K562 (cell line): ENCODE measurements around the gene OCEL1. TPM values are rescaled to one million over a fixed set of nuclear protein-coding genes. Genes with fewer than 3 reads are reported as not detected.

ENCODE experiments used
- ATAC-seq: fragments of 200-7000 bp; cut with Tn5 transposase; 3 replicates; pipeline ENCODE4 v1.9.1; 2020; ENCODE audit warnings: moderate library complexity
- BruUV-seq: library from RNA; stranded (reverse); fragments of 400-500 nt; replicated peaks from 2 replicates; lab custom pipeline; 2021; lab: Mats Ljungman, UMichigan
- CTCF ChIA-PET: fragments of 300-600 bp; formaldehyde crosslinking; extraction: SDS; loops from one replicate; lab custom pipeline; 2021; ENCODE audit warnings: low intra/inter-chr PET ratio; lab: Yijun Ruan, JAX
- POLR2A ChIA-PET: fragments of 300-600, 350-650 bp; sonication (Branson Sonifier 250); formaldehyde crosslinking; extraction: SDS; loops from one replicate; lab custom pipeline; 2021; ENCODE audit warnings: antibody characterized with exemption, inconsistent platforms; lab: Yijun Ruan, JAX
- DNase-seq, 4 experiments: peaks; one replicate each; pipeline versions ENCODE4 v3.0.0 to v3.0.0-alpha.2; 2011 to 2018; ENCODE audit warnings: low spot score in 3 of 4, mixed read lengths in 3 of 4; ENCODE audit errors: extremely low read depth in 1 of 4
- FAIRE-seq: peaks from 2 replicates; lab custom pipeline; 2011; peaks lifted over from hg19 to GRCh38; lab: Jason Lieb, UNC
- H2AFZ ChIP-seq: 2 replicates; pipeline ENCODE4 v1.6.0; 2011; ENCODE audit warnings: low read depth, low read length, control low read depth, inconsistent platforms
- H3K27ac ChIP-seq: fragments of 200-600 bp; 3 replicates; pipeline ENCODE4 v1.8.0; 2011; ENCODE audit warnings: low read depth, mild to moderate bottlenecking, control low read depth, inconsistent platforms, low read length, moderate library complexity, mixed read lengths; ENCODE audit errors: extremely low read depth
- H3K27me3 ChIP-seq, 2 experiments: fragments of 300-600 bp in 1 of 2; 2 replicates in 1 of 2; 3 replicates in 1 of 2; pipeline versions ENCODE4 v1.6.0 to v1.8.0; 2011; ENCODE audit warnings: inconsistent platforms in 2 of 2, low read length in 2 of 2, mild to moderate bottlenecking in 1 of 2, mixed read lengths in 1 of 2, moderate library complexity in 1 of 2; ENCODE audit not compliant: control insufficient read depth in 2 of 2, insufficient read depth in 2 of 2
- H3K36me3 ChIP-seq: fragments of 300-600 bp; 3 replicates; pipeline ENCODE4 v1.8.0; 2011; ENCODE audit warnings: mild to moderate bottlenecking, low read length, inconsistent platforms; ENCODE audit not compliant: control insufficient read depth, insufficient read depth
- H3K4me1 ChIP-seq, 2 experiments: fragments of 200-600 bp in 1 of 2; replicated peaks in 1 of 2; 2 replicates in 1 of 2; 3 replicates in 1 of 2; pipeline versions ENCODE4 v1.5.1 to v1.8.0; 2011; ENCODE audit warnings: inconsistent platforms in 2 of 2, low read length in 2 of 2, mild to moderate bottlenecking in 1 of 2, mixed read lengths in 1 of 2, moderate library complexity in 1 of 2; ENCODE audit not compliant: control insufficient read depth in 2 of 2, insufficient read depth in 2 of 2
- H3K4me2 ChIP-seq: 2 replicates; pipeline ENCODE4 v1.6.1; 2011; ENCODE audit warnings: low read length, control low read depth, inconsistent platforms, mixed read lengths; ENCODE audit not compliant: insufficient read depth
- H3K4me3 ChIP-seq: fragments of 200-600 bp; sonication (generic), shearing (Covaris generic); 2 replicates; pipeline ENCODE4 v1.5.1; 2016; ENCODE audit warnings: control low read depth, inconsistent platforms
- H3K79me2 ChIP-seq: fragments of 200-600 bp; 3 replicates; pipeline ENCODE4 v1.8.0; 2011; ENCODE audit warnings: low read length, inconsistent platforms; ENCODE audit not compliant: control insufficient read depth, insufficient read depth
- H3K9ac ChIP-seq, 2 experiments: 2 replicates each; pipeline versions ENCODE4 v1.6.0 to v1.6.1; 2011; ENCODE audit warnings: low read depth in 2 of 2, low read length in 2 of 2, control low read depth in 1 of 2, inconsistent platforms in 1 of 2, mild to moderate bottlenecking in 1 of 2, mixed read lengths in 1 of 2; ENCODE audit not compliant: insufficient read depth in 1 of 2
- H3K9me1 ChIP-seq: one replicate; pipeline ENCODE4 v1.6.0; 2011; ENCODE audit warnings: inconsistent platforms, mild to moderate bottlenecking, low read length, moderate library complexity; ENCODE audit not compliant: control insufficient read depth, insufficient read depth
- H3K9me3 ChIP-seq: replicated peaks from 2 replicates; pipeline ENCODE4 v1.5.1; 2011; ENCODE audit warnings: low read depth, low read length, inconsistent platforms; ENCODE audit not compliant: control insufficient read depth, insufficient read depth
- H4K20me1 ChIP-seq: replicated peaks from 2 replicates; pipeline ENCODE4 v1.6.1; 2011; ENCODE audit warnings: low read length, inconsistent platforms, mixed read lengths; ENCODE audit not compliant: control insufficient read depth, insufficient read depth
- MEIS2 ChIP-seq: fragments of 450-650 bp; IDR thresholded peaks from 2 replicates; pipeline ENCODE4 v1.6.1; 2014; ENCODE audit warnings: mild to moderate bottlenecking; ENCODE audit not compliant: partially characterized antibody
- MNT ChIP-seq, 2 experiments: fragments of 450-650 bp; conservative IDR thresholded peaks; 2 replicates each; pipeline ENCODE4 v1.6.1; 2017; ENCODE audit warnings: mild to moderate bottlenecking in 2 of 2, moderate library complexity in 2 of 2
- PBX2 ChIP-seq, 2 experiments: IDR thresholded peaks in 1 of 2; conservative IDR thresholded peaks in 1 of 2; 2 replicates each; pipeline ENCODE4 v1.6.1; 2016; ENCODE audit warnings: low read depth in 2 of 2, mild to moderate bottlenecking in 1 of 2, missing compliant biosample characterization in 1 of 2, missing genetic modification characterization in 1 of 2, moderate library complexity in 1 of 2
- PKNOX1 ChIP-seq: fragments of 450-650 bp; IDR thresholded peaks from 2 replicates; pipeline ENCODE4 v1.6.1; 2016
- SMARCB1 ChIP-seq: IDR thresholded peaks from 2 replicates; pipeline ENCODE4 v1.6.1; 2011; ENCODE audit warnings: improper control_type of control experiment, low read depth; ENCODE audit not compliant: insufficient read length
- VEZF1 ChIP-seq: fragments of 200-800 bp; sonication (Bioruptor generic); IDR thresholded peaks from 2 replicates; pipeline ENCODE4 v1.6.1; 2017; ENCODE audit warnings: missing genetic modification characterization, missing compliant biosample characterization
- ZNF384 ChIP-seq: IDR thresholded peaks from 2 replicates; pipeline ENCODE4 v1.6.1; 2012; ENCODE audit warnings: low read depth, low read length, improper control_type of control experiment
- WGBS: fragments of 100-300 bp; shearing (Covaris generic); methylation state at CpG from one replicate; pipeline ENCODE4 v1.1.6; 2016; ENCODE audit warnings: low coverage, mixed read lengths; ENCODE audit not compliant: insufficient coverage; ENCODE audit errors: missing lambda C conversion rate; 5-methylcytosine and 5-hydroxymethylcytosine counted together
- in situ Hi-C: fragments of 300-500 bp; cut with MboI; formaldehyde crosslinking; loops from 4 replicates; pipeline ENCODE4 v1.15.0; 2018; ENCODE audit warnings: inconsistent platforms, mixed read lengths
- intact Hi-C: fragments of 100-400 bp; cut with micrococcal nuclease; formaldehyde crosslinking; loops from 2 replicates; pipeline ENCODE4 v1.14.2; 2022
- polyA plus RNA-seq, 8 experiments: library from polyadenylated mRNA; depleted of rRNA in 4 of 8; stranded (reverse) in 5 of 8; unstranded in 3 of 8; fragments of >200 nt; fragmentation: Nextera tagmentation in 2 of 8; fragmentation: Illumina TruSeq in 1 of 8; extraction: Ambion mirVana in 2 of 8; extraction: Trizol in 1 of 8; gene quantifications; 2 replicates each; pipeline versions ENCODE4 v1.2.1 to v1.2.3, GENCODE V29; 2011 to 2014; ENCODE audit warnings: inconsistent platforms in 1 of 8, missing spikeins in 1 of 8
- total RNA-seq, 7 experiments: library from RNA; depleted of rRNA in 6 of 7; stranded (reverse); fragments of >200 nt in 6 of 7; fragmentation: Illumina TruSeq in 2 of 7; extraction: Trizol in 2 of 7; gene quantifications; 2 replicates each; pipeline versions ENCODE4 v1.2.1 to v1.2.3, GENCODE V29; 2011 to 2021; ENCODE audit warnings: low replicate concordance in 1 of 7

The OCEL1 gene
- total and polyA plus RNA-seq, 9 of the 15 experiments (the other 6 are each of a cell fraction or from before 2014, with no cell fraction given), result 8.0 to 38.0 (median 12.4) TPM

- DNase-seq (peak in 1 of 4 experiments; percentile 12), FAIRE-seq (no peak), ATAC-seq (no peak; the same call in 2 of the 3 replicates)
- Histone ChIP-seq H3K36me3 (peaks cover 44% of the 10 kb centered on the region; the same call in 2 of the 3 replicates), H3K9me3 (no peaks in the 10 kb centered on the region), H3K27ac (no peak overlapping the region), H2AFZ (no peak overlapping the region), H4K20me1 (no peaks in the 10 kb centered on the region), H3K4me1 (peaks cover 0 to 5% of the 10 kb centered on the region in 2 experiments; a peak in 2 of 5 replicates), H3K9me1 (no peaks in the 10 kb centered on the region), H3K27me3 (no peaks in the 10 kb centered on the region), H3K79me2 (no peaks in the 10 kb centered on the region), H3K4me2 (no peak overlapping the region), H3K9ac (no peak overlapping the region), H3K4me3 (no peak overlapping the region)
- 63% methylated on average over 11 of the region's 11 CpGs for WGBS
- ChIA-PET CTCF (no interaction called here), POLR2A (interaction anchor here (0.6 to 2.1 kb wide), 6 partner anchors 9 to 511 kb away, joined by 3 to 4 read pairs (median 4); partner anchors contain the start of gene USE1)
- in situ Hi-C loops (no loop called here), intact Hi-C loops (no loop called here)
- peak; percentile 82 for TF ChIP-seq MEIS2
- TF ChIP-seq VEZF1 (CRISPR knock-in tag), result peak; percentile 33; the same call in 1 of the 2 replicates
- TF ChIP-seq PKNOX1, result peak; percentile 55; the same call in 1 of the 2 replicates
- TF ChIP-seq SMARCB1, result no peak
- TF ChIP-seq PBX2 (CRISPR knock-in tag; IDR thresholded peaks at IDR 0.05; ENCODE audit: low read depth), result no peak
- TF ChIP-seq PBX2 (tag; conservative IDR thresholded peaks at IDR 0.05; ENCODE audit: low read depth), result peak; percentile 97
- peak; percentile 74 for TF ChIP-seq ZNF384
- no peak for TF ChIP-seq MNT (conservative IDR thresholded peaks at IDR 0.05)
- BruUV-seq, result TSS peak; percentile 49
Measured at GRCh38 chr19:17183858-17184321, 42.1 kb upstream of the OCEL1 start.
